Measurements from ENCODE around the gene CAMTA1. TPM values are rescaled to one million over a fixed set of nuclear protein-coding genes. Genes with fewer than 3 reads are reported as not detected.

CAMTA1 gene
- total RNA-seq, 1 donor from 2014 or later = 99.0 TPM

GRCh38 chr1:7250176-7250575 lies 464.9 kb downstream of the CAMTA1 start:
- DNase-seq (ENCODE audit: low spot score, unreplicated experiment) = no peak
- H3K27ac Mint-ChIP-seq = no peak overlapping the region
- H3K36me3 Mint-ChIP-seq (ENCODE audit: insufficient read depth) = no peaks in the 10 kb centered on the region
- H3K9me3 Mint-ChIP-seq (ENCODE audit: low read depth) = no peaks in the 10 kb centered on the region
- peaks cover 6% of the 10 kb centered on the region for H3K27me3 Mint-ChIP-seq
- no peak overlapping the region for H3K4me3 Mint-ChIP-seq (ENCODE audit: low read depth)
- TF ChIP-seq CTCF (IDR thresholded peaks at IDR 0.05; ENCODE audit: unreplicated experiment) = no peak
- H3K4me1 Mint-ChIP-seq (ENCODE audit: low read depth) = peaks cover 6% of the 10 kb centered on the region

- Mint-ChIP-seq H3K27ac (no peak overlapping the region), H3K36me3 (ENCODE audit: insufficient read depth) (no peaks in the 10 kb centered on the region), H3K9me3 (ENCODE audit: low read depth) (no peaks in the 10 kb centered on the region), H3K4me1 (ENCODE audit: low read depth) (peaks cover 6% of the 10 kb centered on the region), H3K27me3 (peaks cover 11% of the 10 kb centered on the region), H3K4me3 (ENCODE audit: low read depth) (no peak overlapping the region)
- no peak for DNase-seq (ENCODE audit: low spot score, unreplicated experiment)
- TF ChIP-seq CTCF (IDR thresholded peaks at IDR 0.05; ENCODE audit: unreplicated experiment) = no peak
Observed at GRCh38 chr1:7250597-7251453, 465.6 kb downstream of the CAMTA1 start.

DNA sequence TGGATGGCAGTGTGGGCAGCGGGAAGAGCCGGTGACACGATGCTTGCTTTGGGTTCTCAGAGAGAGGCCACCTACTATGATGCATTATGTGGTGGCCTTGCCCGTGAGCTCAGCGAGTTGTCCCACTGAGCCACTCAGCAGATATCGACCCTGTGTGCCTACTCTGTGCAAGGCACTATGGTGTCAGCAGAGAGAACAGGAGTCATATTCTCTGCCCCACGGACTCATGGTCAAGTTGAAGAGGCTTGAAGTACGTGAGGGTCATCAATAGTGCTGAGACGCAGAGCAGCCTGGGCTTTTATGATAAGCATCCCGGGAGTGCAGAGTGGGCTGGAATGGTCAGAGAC lies 466.2 kb downstream of the CAMTA1 start:
- TF ChIP-seq CTCF (IDR thresholded peaks at IDR 0.05; ENCODE audit: unreplicated experiment) = no peak
- no peak overlapping the region for H3K4me3 Mint-ChIP-seq (ENCODE audit: low read depth)
- H3K4me1 Mint-ChIP-seq (ENCODE audit: low read depth) = peaks cover 6% of the 10 kb centered on the region
- no peaks in the 10 kb centered on the region for H3K36me3 Mint-ChIP-seq (ENCODE audit: insufficient read depth)
- no peak for DNase-seq (ENCODE audit: low spot score, unreplicated experiment)
- H3K27me3 Mint-ChIP-seq = peaks cover 11% of the 10 kb centered on the region
- no peak overlapping the region for H3K27ac Mint-ChIP-seq
- no peaks in the 10 kb centered on the region for H3K9me3 Mint-ChIP-seq (ENCODE audit: low read depth)

DNA sequence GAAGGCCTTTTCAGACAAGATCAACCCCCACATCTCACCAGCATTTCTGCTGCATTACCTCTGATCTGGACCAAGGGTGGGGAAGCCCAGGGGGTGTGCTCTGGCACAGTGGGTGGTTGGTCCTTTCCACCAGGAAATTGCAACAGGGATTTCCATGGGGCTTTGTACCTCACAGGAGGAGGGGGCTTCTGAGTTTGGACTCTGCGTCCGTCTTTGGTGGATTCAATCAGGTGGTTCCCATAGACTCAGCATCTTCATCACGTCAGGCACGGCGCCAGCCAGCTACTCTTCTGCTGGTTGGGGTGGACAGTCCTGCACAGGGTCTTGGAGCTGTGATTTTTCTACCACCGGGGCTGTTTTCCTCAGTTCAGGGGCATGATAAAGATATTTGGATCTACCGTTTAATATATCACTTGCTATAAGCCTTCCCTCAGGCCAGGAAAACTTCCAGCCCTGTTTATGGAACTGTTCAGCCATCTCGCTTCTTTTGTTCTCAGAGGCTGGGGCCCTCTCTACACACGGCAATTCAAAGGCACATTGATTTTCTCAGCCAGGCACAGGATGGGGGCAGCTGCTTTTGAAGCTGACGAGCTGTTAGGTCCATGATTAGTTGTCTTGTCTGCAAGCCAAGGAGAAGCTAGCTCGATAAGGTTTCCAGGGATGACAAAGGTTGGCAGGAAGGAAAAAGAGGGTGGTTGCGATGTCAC lies 467.3 kb downstream of the CAMTA1 start:
- no peaks in the 10 kb centered on the region for H3K36me3 Mint-ChIP-seq (ENCODE audit: insufficient read depth)
- peaks cover 12% of the 10 kb centered on the region for H3K27me3 Mint-ChIP-seq
- no peak overlapping the region for H3K4me3 Mint-ChIP-seq (ENCODE audit: low read depth)
- no peak for TF ChIP-seq CTCF (IDR thresholded peaks at IDR 0.05; ENCODE audit: unreplicated experiment)
- no peak for DNase-seq (ENCODE audit: low spot score, unreplicated experiment)
- H3K4me1 Mint-ChIP-seq (ENCODE audit: low read depth) = peaks cover 6% of the 10 kb centered on the region
- no peak overlapping the region for H3K27ac Mint-ChIP-seq
- H3K9me3 Mint-ChIP-seq (ENCODE audit: low read depth) = no peaks in the 10 kb centered on the region

DNA sequence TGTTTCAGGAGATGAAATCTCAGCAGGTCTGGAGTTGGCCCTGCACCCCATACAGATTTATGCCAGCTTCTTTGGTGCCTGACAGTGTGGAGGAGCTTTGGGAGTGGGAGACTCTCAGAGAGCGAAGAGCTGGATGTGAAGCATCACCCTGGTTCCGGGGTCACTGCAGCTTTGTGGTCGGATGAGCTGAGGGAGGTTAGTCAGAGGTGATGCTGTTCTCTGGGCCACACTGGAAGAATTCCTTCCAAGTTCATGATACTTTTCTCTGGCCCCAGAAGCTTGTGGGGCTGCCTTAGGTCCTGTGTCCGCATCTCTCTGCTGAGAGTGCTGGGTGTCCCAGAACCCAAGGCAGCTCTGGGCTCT lies 467.8 kb downstream of the CAMTA1 start:
- H3K27ac Mint-ChIP-seq = no peak overlapping the region
- DNase-seq (ENCODE audit: low spot score, unreplicated experiment) = no peak
- peaks cover 6% of the 10 kb centered on the region for H3K4me1 Mint-ChIP-seq (ENCODE audit: low read depth)
- no peak overlapping the region for H3K4me3 Mint-ChIP-seq (ENCODE audit: low read depth)
- H3K36me3 Mint-ChIP-seq (ENCODE audit: insufficient read depth) = no peaks in the 10 kb centered on the region
- H3K9me3 Mint-ChIP-seq (ENCODE audit: low read depth) = no peaks in the 10 kb centered on the region
- TF ChIP-seq CTCF (IDR thresholded peaks at IDR 0.05; ENCODE audit: unreplicated experiment) = no peak
- peaks cover 12% of the 10 kb centered on the region for H3K27me3 Mint-ChIP-seq

Data from progenitor cell of endocrine pancreas (in vitro differentiated cells).